COR-L47 (cell line): Measurements from ENCODE around the gene TMEM232.

Source experiments
- DNase-seq: peaks from one replicate; lab custom pipeline; 2025; lab: John Stamatoyannopoulos, UW

Gene TMEM232

GRCh38 chr5:110517396-110517795 lies 209.1 kb downstream of the TMEM232 start:
- DNase-seq = no peak

GRCh38 chr5:110514030-110514429 lies 212.4 kb downstream of the TMEM232 start:
- DNase-seq = no peak

- DNase-seq = no peak
Measured at GRCh38 chr5:110512266-110512665, 214.2 kb downstream of the TMEM232 start.

DNA sequence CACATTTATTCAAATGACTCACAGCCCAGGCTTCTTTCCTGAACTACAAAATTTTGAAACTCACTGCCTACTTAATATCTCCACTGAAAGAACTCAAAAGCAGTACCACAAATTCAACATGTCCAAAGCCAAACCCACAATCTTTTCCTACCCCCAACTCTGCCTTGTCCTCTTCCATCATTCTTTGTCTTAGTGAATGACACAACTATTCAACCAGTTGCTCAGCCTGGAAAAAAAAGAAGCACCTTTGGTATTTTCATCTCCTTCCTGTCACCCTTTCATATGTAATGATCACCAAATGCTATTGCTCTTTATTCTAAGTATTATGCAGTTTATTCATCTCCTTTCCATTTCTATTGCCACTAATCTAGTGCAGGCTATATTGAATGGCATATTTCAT lies 216.3 kb downstream of the TMEM232 start:
- DNase-seq = no peak

- no peak for DNase-seq
Measured at GRCh38 chr5:110507972-110508371, 218.5 kb downstream of the TMEM232 start.

DNA sequence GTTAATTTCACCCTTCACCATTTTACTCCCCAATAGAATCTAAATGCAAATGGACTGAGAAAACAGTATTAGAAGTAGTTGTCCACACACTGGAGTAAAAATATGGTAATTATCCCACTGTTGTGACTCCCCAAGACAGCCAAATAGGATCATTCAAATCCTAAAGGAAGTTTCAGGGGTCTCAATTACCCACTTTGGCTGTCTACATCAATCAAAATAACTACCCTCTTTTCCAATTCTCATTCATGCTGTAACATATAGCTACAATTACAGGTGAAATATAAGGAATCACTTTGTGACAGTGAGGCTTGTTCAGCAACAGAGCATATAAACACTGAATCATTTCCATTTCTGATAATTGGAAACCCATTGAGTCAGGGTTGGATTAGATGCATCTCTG lies 220.1 kb downstream of the TMEM232 start:
- DNase-seq = no peak

GRCh38 chr5:110496276-110496675 lies 230.2 kb downstream of the TMEM232 start:
- DNase-seq = no peak

DNA sequence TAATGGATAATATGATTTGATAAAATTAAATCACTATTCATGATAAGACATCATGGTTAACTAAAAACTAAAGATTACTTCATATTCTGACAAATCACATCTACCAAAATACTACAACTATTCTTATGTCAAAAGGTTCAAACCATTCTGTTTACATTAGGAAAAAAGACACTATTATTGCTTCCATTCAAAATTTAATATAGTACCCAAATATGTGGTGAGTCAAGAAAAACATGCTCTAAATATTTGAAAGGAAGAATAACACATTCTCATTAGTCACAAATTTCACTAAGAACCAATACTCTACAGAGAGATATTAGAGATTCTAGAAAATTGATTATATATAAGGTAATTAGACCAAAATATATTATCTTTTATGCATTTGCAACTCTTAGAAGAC lies 234.0 kb downstream of the TMEM232 start:
- no peak for DNase-seq

DNA sequence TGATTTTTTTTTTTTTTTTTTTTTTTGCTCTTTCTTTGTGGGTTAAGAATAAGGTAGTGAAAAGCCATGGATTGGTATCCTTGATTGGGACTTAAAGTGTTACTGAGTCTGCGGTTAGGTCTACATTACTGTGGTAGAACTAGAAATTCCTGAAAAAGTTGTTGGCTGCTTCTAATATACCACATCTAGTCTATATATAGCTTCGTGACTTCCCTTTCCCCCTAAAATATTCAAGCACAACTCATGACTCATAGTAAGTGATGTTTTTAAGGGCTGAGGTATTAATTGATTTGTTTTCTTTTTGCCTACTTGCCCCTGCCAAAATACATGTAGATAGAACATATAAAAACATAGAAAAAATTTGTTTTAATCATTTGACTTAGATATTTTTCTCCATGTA lies 247.6 kb downstream of the TMEM232 start:
- no peak for DNase-seq

DNA sequence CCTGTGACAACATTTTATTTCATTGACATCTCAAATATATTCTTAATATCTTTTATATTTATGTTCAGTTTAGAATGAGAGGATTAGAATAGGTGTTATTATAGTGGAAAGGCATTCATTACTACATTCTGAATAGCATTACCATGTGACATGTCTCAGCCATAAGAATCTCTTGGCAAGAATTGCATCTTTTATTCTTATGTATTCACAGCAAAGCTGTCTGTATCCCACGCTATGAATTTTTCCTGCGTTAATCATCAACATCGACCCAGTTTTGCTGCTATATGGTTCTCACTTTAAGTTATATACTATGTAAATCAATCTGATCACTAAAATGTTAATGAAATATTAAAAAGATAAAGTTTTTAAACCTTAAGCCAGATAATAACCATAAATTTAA lies 248.6 kb downstream of the TMEM232 start:
- no peak for DNase-seq

GRCh38 chr5:110476164-110476563 lies 250.3 kb downstream of the TMEM232 start:
- DNase-seq = no peak

DNA sequence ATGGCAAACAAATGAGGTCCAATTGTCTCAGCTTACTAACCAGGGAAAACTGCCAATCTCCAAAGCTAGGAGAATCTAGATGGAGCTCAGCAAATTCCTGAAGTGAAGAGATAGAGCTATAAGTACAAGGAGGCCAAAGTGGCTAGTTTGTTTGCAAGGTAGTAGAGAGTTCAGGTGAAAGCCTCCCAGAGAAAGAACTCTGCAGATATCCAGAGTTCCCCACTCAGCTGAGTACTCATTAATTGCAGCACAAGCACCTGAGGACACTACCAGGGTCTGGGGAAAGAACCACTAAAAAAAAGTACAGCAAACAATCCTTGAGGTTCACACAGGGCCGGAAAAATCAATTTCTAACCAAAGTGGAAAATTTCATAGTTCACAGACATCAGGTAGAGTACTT lies 250.9 kb downstream of the TMEM232 start:
- DNase-seq = no peak

- no peak for DNase-seq
Measured at GRCh38 chr5:110469486-110469885, 257.0 kb downstream of the TMEM232 start.

DNA sequence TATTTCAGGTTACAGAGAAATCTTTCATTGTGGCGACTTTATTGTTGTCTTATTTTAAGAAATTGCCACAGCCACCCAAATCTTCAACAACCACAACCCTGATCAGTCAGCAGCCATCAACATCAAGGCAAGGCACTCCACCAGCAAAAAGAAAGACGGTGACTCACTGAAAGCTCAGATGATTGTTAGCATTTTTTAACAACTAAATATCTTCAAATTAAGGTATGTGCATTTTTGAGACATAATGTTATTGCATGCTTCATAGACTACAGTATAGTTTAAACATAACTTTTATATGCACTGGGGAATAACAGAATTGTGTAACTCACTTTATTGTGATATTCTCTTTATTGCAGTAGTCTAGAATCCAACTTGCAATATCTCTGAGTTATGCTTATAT lies 263.4 kb downstream of the TMEM232 start:
- DNase-seq = no peak

DNA sequence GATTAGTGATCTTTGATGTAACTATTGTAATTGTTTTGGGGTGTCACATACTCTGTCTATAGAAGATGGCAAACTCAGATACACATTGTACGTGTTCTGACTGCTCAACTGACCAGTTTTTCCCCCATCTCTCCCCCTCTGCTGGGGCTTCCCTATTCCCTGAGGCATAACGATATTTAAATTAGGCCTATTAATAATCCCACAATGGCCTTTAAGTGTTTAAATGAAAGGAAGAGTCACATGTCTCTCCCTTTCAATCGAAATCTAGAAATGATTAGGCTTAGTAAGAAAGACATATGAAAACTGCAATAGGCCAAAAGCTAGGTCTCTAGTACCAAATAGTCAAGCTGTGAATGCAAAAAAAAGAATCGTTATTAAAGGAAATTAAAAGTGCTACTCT lies 265.6 kb downstream of the TMEM232 start:
- DNase-seq = no peak

GRCh38 chr5:110458313-110458712 lies 268.2 kb downstream of the TMEM232 start:
- DNase-seq = no peak

GRCh38 chr5:110442856-110443255 lies 283.6 kb downstream of the TMEM232 start:
- no peak for DNase-seq

GRCh38 chr5:110441035-110441434 lies 285.4 kb downstream of the TMEM232 start:
- DNase-seq = peak; percentile 17

DNA sequence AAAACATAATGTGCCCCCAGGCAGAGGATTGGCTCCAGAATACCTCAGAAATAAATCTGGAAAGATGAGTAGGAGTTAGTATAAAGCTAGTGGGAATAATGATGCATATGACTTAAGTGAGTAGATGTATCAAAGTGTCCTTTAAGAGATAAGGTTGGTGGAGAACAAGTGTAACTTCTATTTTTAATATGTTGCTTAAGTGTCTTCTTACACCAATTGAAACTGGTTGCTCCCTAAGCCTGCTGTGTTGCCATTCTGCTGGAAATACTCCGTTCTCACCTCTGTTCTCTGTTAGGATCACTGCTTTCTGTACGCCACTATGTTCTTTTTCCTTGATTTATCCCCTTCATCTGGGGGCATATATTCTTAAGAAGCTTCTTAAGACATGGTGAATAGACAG lies 286.4 kb downstream of the TMEM232 start:
- DNase-seq = no peak

DNA sequence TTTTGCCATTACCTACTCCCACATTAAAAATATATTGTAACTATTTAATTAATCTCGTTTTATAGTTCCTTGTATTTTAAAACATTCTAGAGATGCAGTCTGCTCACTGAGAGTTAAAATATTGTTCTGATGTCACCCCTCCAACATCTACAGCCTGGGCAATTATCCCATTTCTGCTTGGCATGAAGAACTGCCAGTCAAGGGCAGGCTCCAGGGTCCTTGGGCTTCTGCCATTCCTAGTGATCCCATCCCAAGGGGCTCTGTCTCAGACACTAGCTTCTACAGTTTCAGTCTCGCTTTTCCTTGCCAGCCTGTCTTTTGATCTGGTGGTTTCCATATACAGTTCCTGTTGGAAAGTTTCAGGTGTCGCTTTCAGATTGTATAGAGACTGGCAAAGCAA lies 287.2 kb downstream of the TMEM232 start:
- DNase-seq = no peak

DNA sequence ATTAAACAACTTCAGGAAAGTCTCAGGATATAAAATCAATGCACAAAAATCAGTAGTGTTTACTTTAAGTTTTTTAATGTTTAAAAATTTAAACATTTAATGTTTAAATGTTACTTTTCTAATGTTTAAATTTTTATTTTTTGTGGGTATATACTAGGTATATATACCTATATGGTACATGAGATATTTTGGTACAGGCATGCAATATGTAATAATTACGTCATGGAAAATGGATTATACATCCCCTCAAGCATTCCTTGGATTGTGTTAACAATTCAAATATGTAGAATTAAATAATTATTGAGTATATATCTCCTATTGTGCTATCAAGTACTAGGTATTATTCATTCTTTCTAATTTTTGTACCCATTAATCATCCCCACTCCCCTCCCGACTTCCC lies 291.3 kb downstream of the TMEM232 start:
- DNase-seq = no peak

GRCh38 chr5:110431603-110432002 lies 294.9 kb downstream of the TMEM232 start:
- DNase-seq = no peak

DNA sequence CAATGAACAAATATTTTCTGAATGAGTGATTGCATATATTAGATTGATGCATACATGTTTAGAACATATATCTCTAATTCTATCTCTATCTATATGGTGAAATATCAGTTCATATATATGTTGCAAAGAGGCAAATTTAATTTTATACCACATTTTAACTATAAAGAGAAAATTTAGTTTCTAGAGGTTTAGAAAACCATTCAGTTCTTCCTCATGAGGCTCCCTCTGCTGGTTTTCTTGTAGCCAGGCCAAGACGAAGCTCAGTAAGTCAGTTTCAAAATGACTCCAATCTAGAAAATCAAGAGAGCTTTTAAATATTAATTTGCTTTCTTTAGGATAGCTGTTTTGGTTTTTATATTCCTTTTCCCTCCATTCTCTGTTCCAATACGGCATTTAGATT lies 312.1 kb downstream of the TMEM232 start:
- DNase-seq = no peak

DNA sequence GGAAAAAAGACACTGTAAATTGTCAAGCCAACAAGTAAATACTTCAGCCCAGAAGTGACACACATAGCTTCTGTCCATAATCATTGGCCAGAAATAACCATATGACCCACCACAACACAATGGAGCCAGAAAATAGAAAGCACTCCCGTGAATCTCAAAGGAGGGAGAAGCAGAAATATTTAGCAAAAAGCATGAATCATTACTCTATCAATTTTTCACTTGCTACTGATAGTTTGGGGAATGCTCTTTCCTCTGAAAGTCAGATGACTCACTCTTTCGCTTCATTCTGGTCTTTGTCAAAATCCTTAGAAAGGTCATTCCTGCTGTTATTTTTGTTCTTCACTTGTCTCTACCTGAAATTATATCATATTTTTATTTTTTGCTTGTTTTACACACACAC lies 312.6 kb downstream of the TMEM232 start:
- no peak for DNase-seq

GRCh38 chr5:110409571-110409970 lies 316.9 kb downstream of the TMEM232 start:
- DNase-seq = no peak
